ENCODE results near the gene TBX3. TPM values are rescaled to one million over a fixed set of nuclear protein-coding genes. Genes with fewer than 3 reads are reported as not detected.

Gene TBX3
- total and polyA plus RNA-seq, 2 donors from 2014 or later, result 10.5 to 18.0 TPM

DNA sequence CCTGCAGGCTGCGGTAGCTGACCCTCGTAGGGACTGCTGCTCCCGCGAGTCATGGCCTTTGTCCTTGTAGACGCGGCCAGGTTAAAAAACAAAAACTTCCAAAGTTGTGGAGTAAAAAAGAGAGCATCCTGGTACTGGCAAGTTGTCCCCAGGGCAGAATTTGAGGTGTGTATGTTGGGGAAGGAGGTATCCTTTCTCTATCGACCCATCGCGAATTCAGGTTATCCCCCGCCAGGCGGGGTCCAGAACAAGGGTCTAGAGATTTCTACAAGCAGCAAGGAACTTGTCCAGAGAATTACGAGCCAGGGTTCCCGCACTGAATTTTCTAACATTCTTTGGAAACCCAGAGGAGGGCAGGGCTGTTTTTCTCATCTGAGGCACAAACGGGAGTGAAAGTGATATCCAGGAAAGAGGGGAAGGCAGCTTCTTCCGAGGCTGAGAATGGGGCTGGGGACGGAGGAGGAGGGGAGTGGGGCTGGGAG, 16.3 kb downstream of the TBX3 start:
- Histone ChIP-seq H3K27ac (ENCODE audit: low read depth in 2 of 2, low read length in 2 of 2) (no peak overlapping the region), H3K9me3 (ENCODE audit: control insufficient read depth in 2 of 3, insufficient read depth in 1 of 3, low read length in 3 of 3) (no peaks in the 10 kb centered on the region), H3K4me1 (ENCODE audit: control insufficient read depth in 2 of 3, insufficient read depth in 2 of 3, low read depth in 1 of 3, low read length in 3 of 3) (peaks cover 0 to 2% (median 2%) of the 10 kb centered on the region in 3 donors), H3K36me3 (ENCODE audit: control insufficient read depth in 2 of 3, insufficient read depth in 3 of 3, low read length in 3 of 3) (no peaks in the 10 kb centered on the region), H3K27me3 (ENCODE audit: control insufficient read depth, insufficient read depth, low read length) (peaks cover 22% of the 10 kb centered on the region), H3K4me3 (ENCODE audit: low read length in 3 of 3) (peak overlapping the region in 1 of 3 donors; percentile 44), H3K9ac (ENCODE audit: low read length in 3 of 3) (peak overlapping the region in 1 of 3 donors; percentile 26)
- DNase-seq (peak in 1 of 5 donors; percentile 64), FAIRE-seq (no peak)
- TF ChIP-seq, protein P1, sequence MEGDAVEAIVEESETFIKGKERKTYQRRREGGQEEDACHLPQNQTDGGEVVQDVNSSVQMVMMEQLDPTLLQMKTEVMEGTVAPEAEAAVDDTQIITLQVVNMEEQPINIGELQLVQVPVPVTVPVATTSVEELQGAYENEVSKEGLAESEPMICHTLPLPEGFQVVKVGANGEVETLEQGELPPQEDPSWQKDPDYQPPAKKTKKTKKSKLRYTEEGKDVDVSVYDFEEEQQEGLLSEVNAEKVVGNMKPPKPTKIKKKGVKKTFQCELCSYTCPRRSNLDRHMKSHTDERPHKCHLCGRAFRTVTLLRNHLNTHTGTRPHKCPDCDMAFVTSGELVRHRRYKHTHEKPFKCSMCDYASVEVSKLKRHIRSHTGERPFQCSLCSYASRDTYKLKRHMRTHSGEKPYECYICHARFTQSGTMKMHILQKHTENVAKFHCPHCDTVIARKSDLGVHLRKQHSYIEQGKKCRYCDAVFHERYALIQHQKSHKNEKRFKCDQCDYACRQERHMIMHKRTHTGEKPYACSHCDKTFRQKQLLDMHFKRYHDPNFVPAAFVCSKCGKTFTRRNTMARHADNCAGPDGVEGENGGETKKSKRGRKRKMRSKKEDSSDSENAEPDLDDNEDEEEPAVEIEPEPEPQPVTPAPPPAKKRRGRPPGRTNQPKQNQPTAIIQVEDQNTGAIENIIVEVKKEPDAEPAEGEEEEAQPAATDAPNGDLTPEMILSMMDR (IDR thresholded peaks at IDR 0.05; ENCODE audit: borderline replicate concordance, extremely low read depth, insufficient read depth), result no peak
- intact Hi-C loops (cut with DNase I), result loop anchor here (5.0 kb wide), 2 partner anchors 1085 to 1250 kb away; no protein-coding TSS in a partner anchor

DNA sequence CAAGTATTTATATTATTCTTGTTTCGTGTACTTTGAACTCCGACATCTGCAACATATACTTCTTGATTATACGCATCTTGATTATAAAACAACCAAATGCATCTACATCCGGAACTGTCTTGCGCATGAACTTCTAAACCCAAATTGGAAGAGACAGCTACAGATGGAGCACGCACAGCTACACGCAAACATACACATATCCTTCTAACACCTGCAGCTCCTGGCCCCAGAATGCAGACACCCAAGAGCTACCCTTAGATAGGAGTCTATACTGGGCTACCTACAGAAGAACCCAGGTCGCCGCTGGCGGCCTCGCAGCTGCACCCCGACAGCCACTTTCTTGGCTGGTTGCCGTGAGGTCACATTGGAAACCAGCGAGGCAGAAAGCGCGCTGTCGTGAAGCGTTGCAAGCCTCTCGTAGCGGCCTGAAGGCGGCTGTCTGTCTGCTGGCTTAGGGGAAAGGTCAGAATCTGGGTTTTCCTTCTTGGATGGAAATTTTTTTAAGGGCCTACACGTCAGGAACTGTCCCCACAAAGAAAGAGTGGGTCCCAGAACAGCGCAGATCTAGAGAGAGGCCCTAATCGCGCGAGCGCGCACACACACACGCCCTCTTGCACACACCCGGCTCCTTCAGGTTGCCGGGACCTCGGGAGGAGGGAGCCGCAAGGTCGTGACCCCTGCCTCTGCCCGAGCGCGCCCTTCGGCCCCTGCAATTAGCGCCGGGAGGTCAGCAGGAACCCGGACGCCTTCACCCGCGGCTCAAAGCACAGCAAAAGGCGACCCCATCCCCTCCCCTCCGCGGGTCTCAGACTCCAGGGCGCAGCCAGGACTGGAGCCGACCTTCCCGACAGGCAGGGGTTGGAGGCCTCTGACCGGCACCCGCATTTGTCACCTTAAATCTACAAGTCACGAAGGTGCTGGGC, 17.0 kb downstream of the TBX3 start:
- intact Hi-C loops (cut with DNase I), result loop anchor here (5.0 kb wide), 2 partner anchors 1085 to 1250 kb away; no protein-coding TSS in a partner anchor
- Histone ChIP-seq H3K27me3 (ENCODE audit: control insufficient read depth, insufficient read depth, low read length) (peaks cover 22% of the 10 kb centered on the region), H3K9ac (ENCODE audit: low read length in 3 of 3) (no peak overlapping the region), H3K4me1 (ENCODE audit: control insufficient read depth in 2 of 3, insufficient read depth in 2 of 3, low read depth in 1 of 3, low read length in 3 of 3) (peaks cover 0 to 3% (median 2%) of the 10 kb centered on the region in 3 donors), H3K27ac (ENCODE audit: low read depth in 2 of 2, low read length in 2 of 2) (no peak overlapping the region), H3K9me3 (ENCODE audit: control insufficient read depth in 2 of 3, insufficient read depth in 1 of 3, low read length in 3 of 3) (no peaks in the 10 kb centered on the region), H3K4me3 (ENCODE audit: low read length in 3 of 3) (no peak overlapping the region), H3K36me3 (ENCODE audit: control insufficient read depth in 2 of 3, insufficient read depth in 3 of 3, low read length in 3 of 3) (no peaks in the 10 kb centered on the region)
- TF ChIP-seq, protein P1 (IDR thresholded peaks at IDR 0.05; ENCODE audit: borderline replicate concordance, extremely low read depth, insufficient read depth), result no peak
- no peak for FAIRE-seq
- peak in 3 of 5 donors; percentile 53 to 66 (median 53) for DNase-seq

DNA sequence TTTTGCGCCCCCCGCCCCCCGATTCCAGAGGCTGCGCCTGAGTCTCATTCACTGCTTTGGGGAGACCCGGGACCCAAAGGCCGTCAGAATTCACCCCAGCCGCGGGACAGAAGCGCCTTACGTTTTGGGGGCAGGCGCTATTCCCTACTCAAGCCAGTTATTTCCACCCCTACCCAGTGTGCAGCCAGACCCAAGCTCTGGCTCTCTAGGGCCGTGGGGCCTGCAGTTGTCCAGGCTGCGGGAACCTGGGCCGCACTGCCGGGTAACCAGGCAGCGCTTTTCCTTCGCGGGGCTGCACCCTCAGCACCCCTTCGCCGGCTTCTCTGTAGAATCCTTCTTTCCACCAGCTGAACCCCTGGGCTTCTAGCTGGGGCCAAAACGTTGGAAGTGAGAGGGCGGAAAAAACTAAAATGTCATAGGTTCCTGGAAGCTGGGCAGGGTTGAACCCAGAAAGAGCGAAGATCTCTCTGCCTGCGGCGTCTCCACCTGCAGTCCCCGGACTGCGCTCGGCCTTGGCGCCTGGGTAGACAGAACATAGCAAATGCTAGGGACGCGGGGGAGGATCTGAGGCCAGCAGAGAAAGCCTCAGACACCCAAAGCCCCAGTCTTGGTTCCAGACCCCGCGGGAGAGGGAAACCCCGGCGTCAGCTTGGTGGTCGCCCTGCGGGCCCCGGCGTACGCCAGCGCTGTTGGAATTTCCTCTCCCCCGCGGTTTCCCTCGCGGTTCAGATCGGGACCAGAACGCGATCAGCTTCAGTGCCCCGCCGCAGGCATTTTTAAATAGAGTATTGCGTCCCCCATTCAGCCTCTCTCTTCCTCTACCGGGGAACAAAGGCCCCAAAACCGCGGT, 18.3 kb downstream of the TBX3 start:
- H3K27me3 ChIP-seq (ENCODE audit: control insufficient read depth, insufficient read depth, low read length), result peaks cover 22% of the 10 kb centered on the region
- DNase-seq (peak in 4 of 5 donors; percentile 52 to 68 (median 65)), FAIRE-seq (no peak)
- no peaks in the 10 kb centered on the region for H3K9me3 ChIP-seq (ENCODE audit: control insufficient read depth in 2 of 3, insufficient read depth in 1 of 3, low read length in 3 of 3)
- no peaks in the 10 kb centered on the region for H3K36me3 ChIP-seq (ENCODE audit: control insufficient read depth in 2 of 3, insufficient read depth in 3 of 3, low read length in 3 of 3)
- TF ChIP-seq, protein P1 (IDR thresholded peaks at IDR 0.05; ENCODE audit: borderline replicate concordance, extremely low read depth, insufficient read depth), result no peak
- no peak overlapping the region for H3K9ac ChIP-seq (ENCODE audit: low read length in 3 of 3)
- intact Hi-C loops (cut with DNase I), result loop anchor here (5.0 kb wide), 2 partner anchors 1087 to 1252 kb away; no protein-coding TSS in a partner anchor
- H3K4me1 ChIP-seq (ENCODE audit: control insufficient read depth in 2 of 3, insufficient read depth in 2 of 3, low read depth in 1 of 3, low read length in 3 of 3), result peaks cover 0 to 3% (median 2%) of the 10 kb centered on the region in 3 donors
- H3K27ac ChIP-seq (ENCODE audit: low read depth in 2 of 2, low read length in 2 of 2), result no peak overlapping the region
- H3K4me3 ChIP-seq (ENCODE audit: low read length in 3 of 3), result no peak overlapping the region
